GM23248 (cell line): Measurements from ENCODE around the gene NCAPD2. TPM values are rescaled to one million over a fixed set of nuclear protein-coding genes. Genes with fewer than 3 reads are reported as not detected.
A peak's percentile ranks its signal among the peaks of the same experiment; 100 is the strongest.
"Not testable (repeated sequence)": the region's sequence is repeated elsewhere in the genome, so short reads cannot be mapped to it uniquely, and the experiment has no call there.

Source experiments
- DNase-seq: peaks from one replicate; pipeline ENCODE4 v3.0.0-alpha.2; 2015
- H2AFZ ChIP-seq: fragments of 200-600 bp; sonication (generic); 2 replicates; pipeline ENCODE4 v1.6.1; 2016; ENCODE audit warnings: antibody characterized with exemption
- H3F3A ChIP-seq: fragments of 200-600 bp; sonication (generic); 2 replicates; pipeline ENCODE4 v1.6.1; 2016; ENCODE audit warnings: mild to moderate bottlenecking, antibody characterized with exemption, mixed run types; ENCODE audit not compliant: insufficient read depth
- H3K27ac ChIP-seq: fragments of 200-600 bp; sonication (generic); 2 replicates; pipeline ENCODE4 v1.5.1; 2016; ENCODE audit warnings: mild to moderate bottlenecking
- H3K27me3 ChIP-seq: fragments of 200-600 bp; sonication (generic); replicated peaks from 2 replicates; pipeline ENCODE4 v1.6.1; 2016; ENCODE audit warnings: mild to moderate bottlenecking; ENCODE audit not compliant: insufficient read depth
- H3K36me3 ChIP-seq: fragments of 200-600 bp; sonication (generic); 2 replicates; pipeline ENCODE4 v1.6.1; 2016; ENCODE audit warnings: low read depth, mild to moderate bottlenecking
- H3K4me1 ChIP-seq: fragments of 200-600 bp; sonication (generic); 2 replicates; pipeline ENCODE4 v1.6.1; 2016; ENCODE audit warnings: mild to moderate bottlenecking; ENCODE audit not compliant: insufficient read depth
- H3K4me2 ChIP-seq: fragments of 200-600 bp; sonication (generic); one replicate; pipeline ENCODE4 v1.6.1; 2016; ENCODE audit warnings: mild to moderate bottlenecking; ENCODE audit not compliant: unreplicated experiment
- H3K4me3 ChIP-seq: fragments of 200-600 bp; sonication (generic); 2 replicates; pipeline ENCODE4 v1.5.1; 2016; ENCODE audit warnings: mild to moderate bottlenecking
- H3K79me2 ChIP-seq: fragments of 200-600 bp; sonication (generic); 2 replicates; pipeline ENCODE4 v1.6.1; 2016; ENCODE audit warnings: mild to moderate bottlenecking; ENCODE audit not compliant: insufficient read depth
- H3K9ac ChIP-seq: fragments of 200-600 bp; sonication (generic); 2 replicates; pipeline ENCODE4 v1.6.1; 2016; ENCODE audit warnings: mild to moderate bottlenecking
- H3K9me2 ChIP-seq: fragments of 200-600 bp; sonication (generic); 2 replicates; pipeline ENCODE4 v1.6.1; 2016; ENCODE audit warnings: mixed run types, mild to moderate bottlenecking, moderate library complexity; ENCODE audit not compliant: insufficient read depth
- H3K9me3 ChIP-seq: fragments of 200-600 bp; sonication (generic); one replicate; pipeline ENCODE4 v1.6.1; 2017; ENCODE audit warnings: low read depth
- H4K20me1 ChIP-seq: fragments of 200-600 bp; sonication (generic); 2 replicates; pipeline ENCODE4 v1.6.0; 2016; ENCODE audit not compliant: insufficient read depth
- EZH2 ChIP-seq: fragments of 200-600 bp; sonication (generic); IDR thresholded peaks from 2 replicates; pipeline ENCODE4 v1.6.1; 2018; ENCODE audit warnings: antibody characterized with exemption, mild to moderate bottlenecking; ENCODE audit not compliant: insufficient read depth, poor library complexity, severe bottlenecking
- EZH2phosphoT487 ChIP-seq: fragments of 200-600 bp; sonication (generic); IDR thresholded peaks from 2 replicates; pipeline ENCODE4 v1.6.1; 2018; ENCODE audit warnings: antibody characterized with exemption, moderate library complexity, mild to moderate bottlenecking, low read depth; ENCODE audit not compliant: insufficient read depth
- WGBS, 2 experiments: methylation state at CpG; one replicate each; pipeline ENCODE4 v1.1.6; 2015 to 2017; ENCODE audit warnings: low lambda C conversion rate in 2 of 2, low coverage in 1 of 2; ENCODE audit errors: missing lambda C conversion rate in 2 of 2; 5-methylcytosine and 5-hydroxymethylcytosine counted together
- in situ Hi-C: fragments of 300-500 bp; cut with MboI; formaldehyde crosslinking; loops from 2 replicates; pipeline ENCODE4 v1.15.0; 2020
- polyA plus RNA-seq: library from polyadenylated mRNA; unstranded; fragments of >200 nt; fragmentation: Nextera tagmentation; extraction: Ambion mirVana; gene quantifications from 2 replicates; pipeline ENCODE4 v1.2.1, GENCODE V29; 2016
- total RNA-seq: library from RNA; depleted of rRNA; stranded (reverse); fragments of >200 nt; shearing (Covaris generic); gene quantifications from 2 replicates; pipeline ENCODE4 v1.2.3, GENCODE V29; 2014

The NCAPD2 gene
- total and polyA plus RNA-seq, 2 experiments from 2014 or later: 15.5 to 26.3 TPM

- WGBS, 2 experiments: 34 to 35% methylated on average over 3 of the region's 3 CpGs
- Histone ChIP-seq H3K4me1 (peaks cover 18% of the 10 kb centered on the region), H3K9ac (no peak overlapping the region), H3K27ac (peak overlapping the region; percentile 24; the same call in 1 of the 2 replicates), H2AFZ (no peak overlapping the region), H3K4me2 (no peak overlapping the region), H3K9me3 (no peaks in the 10 kb centered on the region), H3K9me2 (no peaks in the 10 kb centered on the region), H3K79me2 (no peaks in the 10 kb centered on the region), H3K36me3 (no peaks in the 10 kb centered on the region), H4K20me1 (no peaks in the 10 kb centered on the region), H3F3A (peaks cover 18% of the 10 kb centered on the region), H3K27me3 (no peaks in the 10 kb centered on the region), H3K4me3 (no peak overlapping the region)
- TF ChIP-seq EZH2 (no peak), EZH2phosphoT487 (no peak)
- DNase-seq: peak; percentile 51
- in situ Hi-C loops: no loop called here
Measured at GRCh38 chr12:6476489-6476888, 17.4 kb upstream of the NCAPD2 start.

GRCh38 chr12:6477601-6478377, 16.1 kb upstream of the NCAPD2 start:
- 92% methylated on average over 33 to 37 of the region's 37 CpGs for WGBS, 2 experiments
- H3K27me3 ChIP-seq, DNase-seq, H3K27ac ChIP-seq, H3K4me2 ChIP-seq, H3K9me2 ChIP-seq, H3K4me3 ChIP-seq, H3K9me3 ChIP-seq, H2AFZ ChIP-seq, H4K20me1 ChIP-seq, H3K36me3 ChIP-seq, H3K9ac ChIP-seq, H3F3A ChIP-seq, H3K79me2 ChIP-seq, in situ Hi-C loops: not testable (repeated sequence)
- peaks cover 15% of the 10 kb centered on the region; the same call in 1 of the 2 replicates for H3K4me1 ChIP-seq

GRCh38 chr12:6478416-6478815, 15.5 kb upstream of the NCAPD2 start:
- peak; percentile 73 for DNase-seq
- H3F3A ChIP-seq: peaks cover 10% of the 10 kb centered on the region
- no peaks in the 10 kb centered on the region for H3K9me3 ChIP-seq
- H3K79me2 ChIP-seq: no peaks in the 10 kb centered on the region
- no peaks in the 10 kb centered on the region for H3K27me3 ChIP-seq
- WGBS, 2 experiments: 55 to 61% methylated on average over 20 of the region's 20 CpGs
- 0 out of 2 replicates have a peak overlapping the region, but pooled peaks have one; percentile 28 for H2AFZ ChIP-seq
- H3K9me2 ChIP-seq: no peaks in the 10 kb centered on the region
- TF ChIP-seq EZH2: no peak
- TF ChIP-seq EZH2phosphoT487: no peak
- no peaks in the 10 kb centered on the region for H4K20me1 ChIP-seq
- no peak overlapping the region for H3K9ac ChIP-seq
- in situ Hi-C loops: no loop called here
- H3K4me1 ChIP-seq: peaks cover 15% of the 10 kb centered on the region; the same call in 1 of the 2 replicates
- H3K4me2 ChIP-seq: no peak overlapping the region
- H3K27ac ChIP-seq: no peak overlapping the region
- H3K36me3 ChIP-seq: no peaks in the 10 kb centered on the region
- no peak overlapping the region for H3K4me3 ChIP-seq

- Histone ChIP-seq H3K79me2 (peaks cover 19% of the 10 kb centered on the region), H3K36me3 (0 out of 2 replicates have a peak, but pooled peaks cover 7% of the 10 kb centered on the region), H2AFZ (no peak overlapping the region), H3K9me3 (no peaks in the 10 kb centered on the region), H3K27ac (no peak overlapping the region), H3F3A (peaks cover 7% of the 10 kb centered on the region), H3K4me2 (no peak overlapping the region), H3K9me2 (no peaks in the 10 kb centered on the region), H4K20me1 (no peaks in the 10 kb centered on the region), H3K4me1 (peaks cover 8% of the 10 kb centered on the region), H3K4me3 (no peak overlapping the region), H3K9ac (no peak overlapping the region), H3K27me3 (no peaks in the 10 kb centered on the region)
- no peak for TF ChIP-seq EZH2phosphoT487
- no peak for TF ChIP-seq EZH2
- in situ Hi-C loops: no loop called here
- DNase-seq: no peak
- 68 to 85% methylated on average over 1 of the region's 1 CpG for WGBS, 2 experiments
Measured at GRCh38 chr12:6488240-6488639, 5.7 kb upstream of the NCAPD2 start.
